Inferior parietal cortex (tissue), 1 donor: Measurements from ENCODE around the gene HYAL1.
"Not testable (repeated sequence)": the region's sequence is repeated elsewhere in the genome, so short reads cannot be mapped to it uniquely, and the experiment has no call there.

Experiments used
- DNase-seq: peaks from one replicate; pipeline ENCODE4 v3.0.0-alpha.2; 2016; ENCODE audit errors: extremely low spot score

The HYAL1 gene

GRCh38 chr3:50272911-50273688 lies 30.3 kb downstream of the HYAL1 start:
- DNase-seq: peak; percentile 94

- not testable (repeated sequence) for DNase-seq
Observed at GRCh38 chr3:50272538-50272910, 30.9 kb downstream of the HYAL1 start.

GRCh38 chr3:50271314-50271936 lies 31.9 kb downstream of the HYAL1 start:
- no peak for DNase-seq

GRCh38 chr3:50270422-50271224 lies 32.8 kb downstream of the HYAL1 start:
- DNase-seq: no peak

GRCh38 chr3:50269977-50270413 lies 33.4 kb downstream of the HYAL1 start:
- no peak for DNase-seq

GRCh38 chr3:50269460-50269859 lies 33.9 kb downstream of the HYAL1 start:
- DNase-seq: no peak

GRCh38 chr3:50268703-50269451 lies 34.5 kb downstream of the HYAL1 start, which contains the start of gene SEMA3B:
TSS of gene SEMA3B (plus strand) at chr3:50269147. CDS start at chr3:50269241, 94 bp downstream.
- DNase-seq: no peak

- DNase-seq: no peak
Observed at GRCh38 chr3:50268276-50268675, 35.1 kb downstream of the HYAL1 start.

GRCh38 chr3:50267280-50267913 lies 36.0 kb downstream of the HYAL1 start:
- DNase-seq: no peak

GRCh38 chr3:50266836-50267235 lies 36.5 kb downstream of the HYAL1 start:
- DNase-seq: no peak

GRCh38 chr3:50266017-50266416 lies 37.4 kb downstream of the HYAL1 start:
- DNase-seq: no peak

- no peak for DNase-seq
Observed at GRCh38 chr3:50265571-50265970, 37.8 kb downstream of the HYAL1 start.

GRCh38 chr3:50264964-50265485 lies 38.3 kb downstream of the HYAL1 start:
- no peak for DNase-seq

GRCh38 chr3:50264383-50264963 lies 38.9 kb downstream of the HYAL1 start:
- DNase-seq: peak; percentile 55

- no peak for DNase-seq
Observed at GRCh38 chr3:50263478-50264382, 39.6 kb downstream of the HYAL1 start.

GRCh38 chr3:50262778-50263177 lies 40.6 kb downstream of the HYAL1 start:
- DNase-seq: no peak

GRCh38 chr3:50262200-50262599 lies 41.2 kb downstream of the HYAL1 start:
- not testable (repeated sequence) for DNase-seq

GRCh38 chr3:50261505-50261904 lies 41.9 kb downstream of the HYAL1 start:
- no peak for DNase-seq

GRCh38 chr3:50260942-50261441 lies 42.4 kb downstream of the HYAL1 start:
- no peak for DNase-seq
